WI38 (cell line): ENCODE measurements around the gene LRRC73.
"Not testable (repeated sequence)": the region's sequence is repeated elsewhere in the genome, so short reads cannot be mapped to it uniquely, and the experiment has no call there.

Experiments used
- H3K4me3 ChIP-seq: 2 replicates; pipeline ENCODE4 v1.5.1; 2011; ENCODE audit warnings: low read depth, mild to moderate bottlenecking, control low read depth, low read length
- CTCF ChIP-seq: IDR thresholded peaks from 2 replicates; pipeline ENCODE4 v1.5.1; 2012; ENCODE audit warnings: low read depth, mild to moderate bottlenecking, control low read depth, low read length

The LRRC73 gene

GRCh38 chr6:43468748-43469681, 41.1 kb downstream of the LRRC73 start:
- TF ChIP-seq CTCF: no peak
- no peak overlapping the region for H3K4me3 ChIP-seq

GRCh38 chr6:43468240-43468639, 41.9 kb downstream of the LRRC73 start:
- no peak overlapping the region for H3K4me3 ChIP-seq
- no peak for TF ChIP-seq CTCF

DNA sequence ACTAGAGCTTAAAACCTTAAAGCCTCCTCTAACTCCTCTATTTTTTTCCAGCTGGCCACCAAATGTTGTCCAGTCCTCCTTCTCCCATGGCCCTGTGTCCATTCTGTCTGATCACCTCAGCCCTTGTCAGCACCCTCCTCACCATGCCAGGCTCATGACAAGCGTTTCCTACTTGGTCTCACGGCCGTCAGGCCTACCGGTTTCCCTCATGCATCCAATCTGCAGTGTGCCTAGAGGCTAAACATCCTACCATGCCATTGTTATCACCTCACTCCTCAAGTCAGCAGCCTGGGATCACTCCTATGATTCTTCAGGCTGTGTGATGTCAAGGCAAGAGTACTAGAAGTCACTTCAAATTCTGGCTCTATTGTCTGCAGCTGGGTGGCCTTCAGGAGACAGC, 42.4 kb downstream of the LRRC73 start:
- no peak for TF ChIP-seq CTCF
- H3K4me3 ChIP-seq: no peak overlapping the region

- not testable (repeated sequence) for H3K4me3 ChIP-seq
These were observed 42.9 kb downstream of the LRRC73 start for GRCh38 chr6:43467265-43467664.

- TF ChIP-seq CTCF: no peak
- no peak overlapping the region for H3K4me3 ChIP-seq
These were observed 44.2 kb downstream of the LRRC73 start for GRCh38 chr6:43465948-43466347.

DNA sequence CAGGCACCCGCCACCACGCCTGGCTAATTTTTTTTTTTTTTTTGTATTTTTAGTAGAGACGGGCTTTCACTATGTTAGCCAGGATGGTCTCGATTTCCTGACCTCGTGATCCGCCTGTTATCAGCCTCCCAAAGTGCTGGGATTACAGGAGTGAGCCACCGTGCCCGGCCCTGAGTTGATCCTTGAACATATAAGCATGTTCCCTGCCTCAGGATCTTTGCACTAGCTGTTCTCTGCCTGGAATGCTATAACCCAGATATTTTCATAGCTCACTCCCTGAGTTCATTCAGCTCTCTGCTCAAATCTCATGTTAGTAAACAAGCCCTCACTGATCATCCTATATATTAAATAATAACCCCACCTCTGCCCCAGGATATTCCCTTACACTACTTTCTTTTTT, 45.8 kb downstream of the LRRC73 start:
- H3K4me3 ChIP-seq: no peak overlapping the region
- no peak for TF ChIP-seq CTCF

DNA sequence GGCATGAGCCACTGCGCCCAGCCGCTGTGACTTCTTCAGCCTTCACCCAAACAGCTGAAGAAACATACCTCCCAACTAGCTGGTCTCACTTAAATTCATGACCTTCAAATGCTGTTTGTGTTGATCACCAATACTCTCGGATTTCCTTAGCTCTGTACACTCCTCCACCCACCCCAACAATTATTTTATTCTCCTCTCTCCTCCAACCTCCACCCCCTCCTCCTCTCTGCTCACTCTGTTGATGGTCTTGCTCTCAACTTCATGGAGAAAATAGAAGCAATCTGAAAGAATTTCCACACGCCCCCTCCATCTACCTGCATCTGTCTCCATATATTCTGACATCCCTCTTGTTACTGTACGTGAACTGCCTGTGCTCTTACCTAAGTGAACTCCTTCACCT, 48.2 kb downstream of the LRRC73 start:
- TF ChIP-seq CTCF: no peak
- H3K4me3 ChIP-seq: no peak overlapping the region
